ENCODE measurements around the gene KCTD13. TPM values are rescaled to one million over a fixed set of nuclear protein-coding genes. Genes with fewer than 3 reads are reported as not detected.

The KCTD13 gene
- total RNA-seq, 1 experiment from 2014 or later = 18.3 TPM

GRCh38 chr16:29898804-29899515 lies 27.1 kb downstream of the KCTD13 start:
- peaks cover 10 to 24% (median 17%) of the 10 kb centered on the region in 3 experiments; a peak in 6 of 7 replicates for H3K36me3 Mint-ChIP-seq (ENCODE audit: insufficient read depth in 1 of 3, low read depth in 3 of 3)
- peak overlapping the region; percentile 96 for H3K4me2 ChIP-seq (ENCODE audit: insufficient read depth, insufficient read length, low read length)
- H3K18ac ChIP-seq (ENCODE audit: insufficient read length, low read depth, low read length) = peak overlapping the region; percentile 71
- no peak overlapping the region for H2BK120ac ChIP-seq (ENCODE audit: low read depth, low read length, poor library complexity, severe bottlenecking)
- no peak overlapping the region for H2BK12ac ChIP-seq (ENCODE audit: insufficient read length, low read depth, low read length)
- no peak overlapping the region for H4K5ac ChIP-seq (ENCODE audit: insufficient read length, low read depth, low read length)
- no peaks in the 10 kb centered on the region for H3K27me3 Mint-ChIP-seq (ENCODE audit: low read depth)
- peak overlapping the region; percentile 88 to 95 for H3K4me3 Mint-ChIP-seq
- H3K23me2 ChIP-seq (ENCODE audit: insufficient read length, low read depth, low read length, poor library complexity, severe bottlenecking) = peaks cover 25% of the 10 kb centered on the region
- no peak overlapping the region for H2BK20ac ChIP-seq (ENCODE audit: low read depth, low read length, poor library complexity, severe bottlenecking)
- peaks cover 2% of the 10 kb centered on the region for H3K4me1 ChIP-seq (ENCODE audit: insufficient read depth, low read length)
- H3K27me3 ChIP-seq (ENCODE audit: insufficient read depth, low read length) = no peaks in the 10 kb centered on the region
- no peak overlapping the region for H3K56ac ChIP-seq (ENCODE audit: insufficient read length, low read depth, low read length)
- H4K8ac ChIP-seq (replicated peaks; ENCODE audit: insufficient read length, low read depth, low read length) = no peak overlapping the region
- peaks cover 3% of the 10 kb centered on the region for H3K79me1 ChIP-seq (ENCODE audit: insufficient read depth, low read depth, low read length, poor library complexity, severe bottlenecking)
- peaks cover 24 to 29% of the 10 kb centered on the region in 2 experiments for H3K4me1 Mint-ChIP-seq
- H2BK15ac ChIP-seq (ENCODE audit: low read depth, low read length) = no peak overlapping the region
- no peaks in the 10 kb centered on the region; the same call in 1 of the 2 replicates for H3K79me2 ChIP-seq (ENCODE audit: insufficient read depth, low read length)
- H3K14ac ChIP-seq (ENCODE audit: insufficient read depth, low read length) = no peak overlapping the region; the same call in 1 of the 2 replicates
- peak overlapping the region; percentile 68 to 74 (median 72); a peak in 4 of 7 replicates for H3K27ac Mint-ChIP-seq
- H2BK5ac ChIP-seq (ENCODE audit: insufficient read length, low read length) = no peak overlapping the region
- H2AFZ ChIP-seq (ENCODE audit: low read length) = no peak overlapping the region
- H3K9me3 Mint-ChIP-seq = no peaks in the 10 kb centered on the region; a peak in 1 of 5 replicates
- H4K91ac ChIP-seq (ENCODE audit: insufficient read length, low read depth, low read length) = no peak overlapping the region
- H3K4ac ChIP-seq (ENCODE audit: low read depth, low read length) = no peak overlapping the region
- TF ChIP-seq CTCF (conservative IDR thresholded peaks at IDR 0.05) = no peak
- peak; percentile 87 for DNase-seq
- WGBS (ENCODE audit: extremely low coverage, insufficient read length, low lambda C conversion rate) = no CpG with 5 or more reads among the region's 25 CpGs
- no peaks in the 10 kb centered on the region for H3K9me3 ChIP-seq (ENCODE audit: control insufficient read depth, low read depth, low read length)
- no peak overlapping the region for H3T11ph ChIP-seq (ENCODE audit: low read length)
- no peak overlapping the region for H3K27ac ChIP-seq (ENCODE audit: insufficient read length, low read depth, low read length)
- no peak overlapping the region for H2AK5ac ChIP-seq (ENCODE audit: insufficient read length, low read length)
- H4K20me1 ChIP-seq (ENCODE audit: control insufficient read depth, insufficient read depth, insufficient read length) = no peaks in the 10 kb centered on the region
- H3K9ac ChIP-seq (ENCODE audit: extremely low read depth, insufficient read length, low read length) = peak overlapping the region; percentile 49
- H3K23ac ChIP-seq (ENCODE audit: insufficient read length, low read depth, low read length) = no peak overlapping the region

Measured in H9 (cell line).